Fibroblast of lung (primary cell): ENCODE measurements around the gene CHML. TPM values are rescaled to one million over a fixed set of nuclear protein-coding genes. Genes with fewer than 3 reads are reported as not detected.

Experiments
- DNase-seq, 2 donors: peaks; one replicate each; pipeline versions ENCODE4 v3.0.0 to v3.0.0-alpha.2; 2010; ENCODE audit warnings: low read depth in 2 of 2
- H2AFZ ChIP-seq: 2 replicates; pipeline ENCODE4 v1.5.1; 2012; ENCODE audit warnings: low read length, control low read depth, inconsistent platforms
- H3K27ac ChIP-seq: 2 replicates; pipeline ENCODE4 v1.5.1; 2011; ENCODE audit warnings: low read length, control low read depth; ENCODE audit not compliant: insufficient read depth
- H3K27me3 ChIP-seq: 2 replicates; pipeline ENCODE4 v1.5.1; 2011; ENCODE audit warnings: mild to moderate bottlenecking, low read length; ENCODE audit not compliant: control insufficient read depth, insufficient read depth
- H3K36me3 ChIP-seq: 2 replicates; pipeline ENCODE4 v1.5.1; 2011; ENCODE audit warnings: low read length; ENCODE audit not compliant: control insufficient read depth, insufficient read depth
- H3K4me1 ChIP-seq: 2 replicates; pipeline ENCODE4 v1.5.1; 2011; ENCODE audit warnings: low read length; ENCODE audit not compliant: control insufficient read depth, insufficient read depth; ENCODE audit errors: extremely low read depth
- H3K4me2 ChIP-seq: 2 replicates; pipeline ENCODE4 v1.5.1; 2011; ENCODE audit warnings: low read length, control low read depth; ENCODE audit not compliant: insufficient read depth; ENCODE audit errors: extremely low read depth
- H3K4me3 ChIP-seq, 4 experiments: fragments of 200-600 bp in 1 of 4; sonication (generic) in 1 of 4; replicated peaks in 1 of 4; 2 replicates each; pipeline ENCODE4 v1.5.1; 2011 to 2016; ENCODE audit warnings: low read length in 4 of 4, low read depth in 3 of 4, mild to moderate bottlenecking in 3 of 4, control low read depth in 2 of 4, inconsistent platforms in 1 of 4, mixed read lengths in 1 of 4; ENCODE audit not compliant: insufficient read depth in 1 of 4; ENCODE audit errors: control extremely low read depth in 1 of 4
- H3K79me2 ChIP-seq: 2 replicates; pipeline ENCODE4 v1.5.1; 2012; ENCODE audit warnings: mild to moderate bottlenecking, low read length, inconsistent platforms; ENCODE audit not compliant: control insufficient read depth, insufficient read depth
- H3K9ac ChIP-seq: 2 replicates; pipeline ENCODE4 v1.5.1; 2011; ENCODE audit warnings: mild to moderate bottlenecking, low read length, control low read depth; ENCODE audit not compliant: insufficient read depth
- H3K9me3 ChIP-seq: 2 replicates; pipeline ENCODE4 v1.5.1; 2012; ENCODE audit warnings: low read depth, low read length; ENCODE audit not compliant: control insufficient read depth, insufficient read depth
- H4K20me1 ChIP-seq: 2 replicates; pipeline ENCODE4 v1.5.1; 2011; ENCODE audit warnings: low read length; ENCODE audit not compliant: control insufficient read depth, insufficient read depth; ENCODE audit errors: extremely low read depth
- CTCF ChIP-seq, 2 donors: IDR thresholded peaks in 1 of 2; conservative IDR thresholded peaks in 1 of 2; 1 replicate in 1 of 2; 2 replicates in 1 of 2; pipeline ENCODE4 v1.5.1; 2011 to 2012; ENCODE audit warnings: low read length in 2 of 2, control low read depth in 1 of 2, inconsistent platforms in 1 of 2, low read depth in 1 of 2, mild to moderate bottlenecking in 1 of 2
- EZH2 ChIP-seq: IDR thresholded peaks from 2 replicates; pipeline ENCODE4 v1.5.1; 2012; ENCODE audit warnings: low read length, control low read depth, mild to moderate bottlenecking; ENCODE audit errors: missing control alignments
- polyA plus RNA-seq, 2 donors: library from polyadenylated mRNA; depleted of rRNA in 1 of 2; stranded (reverse) in 1 of 2; unstranded in 1 of 2; fragments of >200 nt; gene quantifications; 2 replicates each; pipeline ENCODE4 v1.2.1, GENCODE V29; 2011 to 2012; ENCODE audit warnings: missing spikeins in 1 of 2
- total RNA-seq: library from RNA; depleted of rRNA; stranded (reverse); fragments of >200 nt; gene quantifications from 2 replicates; pipeline ENCODE4 v1.2.1, GENCODE V29; 2014

The CHML gene
- total and polyA plus RNA-seq, 2 donors (not counting 1 experiment from before 2014, with no cell fraction given) = 11.4 to 16.1 TPM

GRCh38 chr1:241614144-241614543, 26.0 kb downstream of the CHML start:
- Histone ChIP-seq H4K20me1 (no peaks in the 10 kb centered on the region), H3K4me3 (no peak overlapping the region), H3K79me2 (no peaks in the 10 kb centered on the region), H3K4me1 (peaks cover 9% of the 10 kb centered on the region), H3K27ac (no peak overlapping the region), H3K36me3 (no peaks in the 10 kb centered on the region), H3K27me3 (no peaks in the 10 kb centered on the region), H2AFZ (no peak overlapping the region), H3K9me3 (no peaks in the 10 kb centered on the region), H3K4me2 (no peak overlapping the region), H3K9ac (no peak overlapping the region)
- TF ChIP-seq EZH2 = no peak
- no peak for TF ChIP-seq CTCF (conservative IDR thresholded peaks at IDR 0.05 in 1 of 2, IDR thresholded peaks at IDR 0.05 in 1 of 2; ENCODE audit: low read depth in 1 of 2, low read length in 2 of 2)
- peak in 1 of 2 donors; percentile 45 for DNase-seq

- no peaks in the 10 kb centered on the region for H3K79me2 ChIP-seq
- no peaks in the 10 kb centered on the region for H3K27me3 ChIP-seq
- H2AFZ ChIP-seq = peak overlapping the region; percentile 41
- peaks cover 11% of the 10 kb centered on the region for H3K4me1 ChIP-seq
- peak overlapping the region; percentile 65 for H3K27ac ChIP-seq
- peak overlapping the region; percentile 37 for H3K4me2 ChIP-seq
- H3K9ac ChIP-seq = no peak overlapping the region
- H3K9me3 ChIP-seq = no peaks in the 10 kb centered on the region
- TF ChIP-seq EZH2 = no peak
- no peak for TF ChIP-seq CTCF (conservative IDR thresholded peaks at IDR 0.05 in 1 of 2, IDR thresholded peaks at IDR 0.05 in 1 of 2; ENCODE audit: low read depth in 1 of 2, low read length in 2 of 2)
- H3K36me3 ChIP-seq = no peaks in the 10 kb centered on the region
- H3K4me3 ChIP-seq = peak overlapping the region in 1 of 4 experiments; percentile 17
- DNase-seq = peak; percentile 92 to 95
- no peaks in the 10 kb centered on the region for H4K20me1 ChIP-seq
Measured at GRCh38 chr1:241612533-241613477, 27.4 kb downstream of the CHML start.

GRCh38 chr1:241611736-241612135, 28.4 kb downstream of the CHML start:
- Histone ChIP-seq H3K36me3 (no peaks in the 10 kb centered on the region), H3K79me2 (no peaks in the 10 kb centered on the region), H3K4me1 (peaks cover 11% of the 10 kb centered on the region), H3K27me3 (no peaks in the 10 kb centered on the region), H4K20me1 (no peaks in the 10 kb centered on the region), H3K4me2 (no peak overlapping the region), H2AFZ (no peak overlapping the region), H3K9me3 (no peaks in the 10 kb centered on the region), H3K4me3 (no peak overlapping the region), H3K9ac (no peak overlapping the region), H3K27ac (peak overlapping the region; percentile 65)
- no peak for DNase-seq
- TF ChIP-seq EZH2 = no peak
- no peak for TF ChIP-seq CTCF (conservative IDR thresholded peaks at IDR 0.05 in 1 of 2, IDR thresholded peaks at IDR 0.05 in 1 of 2; ENCODE audit: low read depth in 1 of 2, low read length in 2 of 2)
